A549 (cell line): ENCODE results near the gene MARVELD2.

Experiments
- CTCF ChIP-seq: fragments of >200 bp; sonication (Bioruptor Twin); formaldehyde crosslinking; IDR thresholded peaks from 3 replicates; pipeline ENCODE4 v1.5.1; 2016
- EP300 ChIP-seq, 2 experiments: fragments of >200 bp; sonication (Bioruptor Twin); formaldehyde crosslinking; IDR thresholded peaks; 2 replicates in 1 of 2; 3 replicates in 1 of 2; pipeline ENCODE4 v1.6.1; 2016 to 2017
- KDM5A ChIP-seq: fragments of 200-600 bp; sonication (generic); IDR thresholded peaks from 2 replicates; pipeline ENCODE4 v1.6.1; 2016; ENCODE audit warnings: antibody characterized with exemption, mild to moderate bottlenecking

DNA sequence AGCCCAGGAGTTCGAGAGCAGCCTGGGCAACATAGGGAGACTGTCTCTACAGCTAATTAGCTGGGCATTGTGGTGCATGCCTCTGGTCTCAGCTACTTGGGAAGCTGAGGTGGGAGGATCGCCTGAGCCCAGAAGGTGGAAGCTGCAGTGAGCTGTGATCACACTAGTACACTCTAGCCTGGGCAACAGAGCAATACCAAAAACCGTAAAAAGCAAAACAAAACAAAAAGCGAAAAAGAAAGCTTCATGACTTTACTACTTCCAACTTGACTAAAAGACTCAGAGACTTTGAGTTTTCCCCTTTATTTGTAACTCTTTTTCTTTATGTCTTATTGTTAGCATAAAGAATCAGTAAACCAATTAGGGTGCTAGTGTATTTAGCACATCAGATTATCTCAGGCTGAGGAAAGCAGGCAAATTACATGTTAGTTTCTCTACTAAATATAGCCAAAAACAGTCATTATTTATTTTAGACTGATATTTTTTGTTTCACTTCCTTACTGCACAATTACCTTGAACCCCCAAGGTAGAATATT lies 39.9 kb upstream of the MARVELD2 start:
- TF ChIP-seq CTCF, result no peak
- TF ChIP-seq KDM5A, result no peak
- no peak for TF ChIP-seq EP300 (IDR thresholded peaks at IDR 0.05)
